ENCODE results near the gene TNIK.
"Not testable (repeated sequence)": the region's sequence is repeated elsewhere in the genome, so short reads cannot be mapped to it uniquely, and the experiment has no call there.

The TNIK gene

DNA sequence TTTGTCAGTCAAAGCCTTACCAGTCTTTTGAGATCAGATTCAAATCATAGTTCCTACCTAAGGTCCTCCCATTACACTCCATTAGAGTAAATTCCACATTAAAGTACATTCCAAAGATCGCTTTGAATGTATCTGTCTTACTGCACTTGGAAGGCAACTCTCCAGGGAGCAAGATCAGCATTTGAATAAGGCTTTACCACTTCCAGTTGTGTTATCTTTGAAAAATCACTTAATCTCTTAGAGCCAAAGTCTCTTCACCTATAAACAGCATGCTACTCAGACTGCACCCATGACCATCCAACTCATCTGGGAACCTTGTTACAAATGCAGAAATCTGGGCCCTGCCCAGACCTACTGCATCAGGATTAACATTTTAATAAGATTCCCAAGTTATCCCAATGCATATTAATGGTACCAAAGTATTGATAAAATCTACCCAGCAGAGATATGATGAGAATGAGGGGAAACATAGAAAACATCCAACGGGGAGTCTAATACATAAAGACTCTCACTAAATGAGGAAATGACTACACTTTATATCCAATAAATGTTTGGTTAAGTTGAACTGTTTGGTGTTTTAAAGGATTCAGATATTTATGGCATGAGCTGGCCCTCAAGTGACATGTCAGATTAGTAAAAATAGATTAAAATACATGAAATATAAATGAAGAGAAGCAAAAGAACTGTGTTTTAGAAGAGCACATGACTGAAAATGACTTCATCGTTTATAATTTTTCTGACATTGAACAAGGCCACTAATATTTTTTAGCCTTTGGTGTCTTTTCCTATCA lies 75.9 kb downstream of the TNIK start:
- Histone ChIP-seq H3K4me1 (ENCODE audit: control insufficient read depth, insufficient read depth, low read depth, low read length) (peaks cover 9% of the 10 kb centered on the region), H2BK5ac (ENCODE audit: low read depth, low read length, poor library complexity, severe bottlenecking) (no peak overlapping the region), H2AK5ac (ENCODE audit: low read length, severe bottlenecking) (no peak overlapping the region), H4K91ac (ENCODE audit: low read length) (no peak overlapping the region), H2BK15ac (ENCODE audit: low read depth, poor library complexity, severe bottlenecking) (no peak overlapping the region), H3K9me3 (ENCODE audit: control insufficient read depth, low read length) (no peaks in the 10 kb centered on the region), H2AFZ (ENCODE audit: low read depth, low read length) (no peak overlapping the region), H3K18ac (ENCODE audit: low read depth in 1 of 2, low read length in 2 of 2) (no peak overlapping the region), H3K79me1 (replicated peaks; ENCODE audit: low read length, poor library complexity, severe bottlenecking) (peaks cover 26% of the 10 kb centered on the region), H3K9ac (ENCODE audit: low read length) (no peak overlapping the region), H3K14ac (ENCODE audit: low read length in 2 of 2) (no peak overlapping the region), H3K4ac (ENCODE audit: low read depth in 1 of 2, low read length in 2 of 2) (no peak overlapping the region), H3K4me2 (ENCODE audit: low read length, poor library complexity, severe bottlenecking) (no peak overlapping the region), H2BK12ac (ENCODE audit: low read length in 2 of 2) (no peak overlapping the region), H3K4me3 (ENCODE audit: insufficient read depth in 1 of 2, low read depth in 1 of 2, low read length in 2 of 2) (no peak overlapping the region), H4K8ac (ENCODE audit: low read length) (no peak overlapping the region), H3K36me3 (ENCODE audit: control insufficient read depth in 1 of 2, insufficient read depth in 2 of 2, low read depth in 1 of 2, low read length in 2 of 2) (no peaks in the 10 kb centered on the region), H3K27me3 (ENCODE audit: control insufficient read depth in 1 of 2, insufficient read depth in 1 of 2, low read length in 2 of 2) (no peaks in the 10 kb centered on the region), H3K23ac (ENCODE audit: low read length in 2 of 2) (no peak overlapping the region), H2BK120ac (ENCODE audit: low read depth, low read length) (no peak overlapping the region), H3K27ac (ENCODE audit: low read length, poor library complexity, severe bottlenecking) (no peak overlapping the region)
- DNase-seq, result peak; percentile 35
- 47% methylated on average over 1 of the region's 3 CpGs for WGBS

GRCh38 chr3:171383206-171384018 lies 76.8 kb downstream of the TNIK start:
- no peak overlapping the region for H3K27ac ChIP-seq (ENCODE audit: low read length, poor library complexity, severe bottlenecking)
- no peak overlapping the region for H2BK15ac ChIP-seq (ENCODE audit: low read depth, poor library complexity, severe bottlenecking)
- H3K27me3 ChIP-seq (ENCODE audit: control insufficient read depth in 1 of 2, insufficient read depth in 1 of 2, low read length in 2 of 2), result no peaks in the 10 kb centered on the region
- no peak overlapping the region for H3K4me3 ChIP-seq (ENCODE audit: insufficient read depth in 1 of 2, low read depth in 1 of 2, low read length in 2 of 2)
- no peaks in the 10 kb centered on the region for H3K9me3 ChIP-seq (ENCODE audit: control insufficient read depth, low read length)
- peak; percentile 47 for DNase-seq
- peak overlapping the region; percentile 68 to 87 for H2BK12ac ChIP-seq (ENCODE audit: low read length in 2 of 2)
- H3K4ac ChIP-seq (ENCODE audit: low read depth in 1 of 2, low read length in 2 of 2), result no peak overlapping the region
- no peak overlapping the region for H2BK120ac ChIP-seq (ENCODE audit: low read depth, low read length)
- peak overlapping the region in 1 of 2 experiments; percentile 19 for H3K18ac ChIP-seq (ENCODE audit: low read depth in 1 of 2, low read length in 2 of 2)
- no peak overlapping the region for H4K91ac ChIP-seq (ENCODE audit: low read length)
- no peak overlapping the region for H2AFZ ChIP-seq (ENCODE audit: low read depth, low read length)
- no peaks in the 10 kb centered on the region for H3K36me3 ChIP-seq (ENCODE audit: control insufficient read depth in 1 of 2, insufficient read depth in 2 of 2, low read depth in 1 of 2, low read length in 2 of 2)
- no peak overlapping the region for H3K23ac ChIP-seq (ENCODE audit: low read length in 2 of 2)
- peaks cover 24% of the 10 kb centered on the region for H3K79me1 ChIP-seq (replicated peaks; ENCODE audit: low read length, poor library complexity, severe bottlenecking)
- WGBS, result 66% methylated on average over 5 of the region's 5 CpGs
- peak overlapping the region; percentile 22 for H3K9ac ChIP-seq (ENCODE audit: low read length)
- no peak overlapping the region for H2BK5ac ChIP-seq (ENCODE audit: low read depth, low read length, poor library complexity, severe bottlenecking)
- no peak overlapping the region for H3K4me2 ChIP-seq (ENCODE audit: low read length, poor library complexity, severe bottlenecking)
- H2AK5ac ChIP-seq (ENCODE audit: low read length, severe bottlenecking), result peak overlapping the region; percentile 47
- peak overlapping the region; percentile 50 for H4K8ac ChIP-seq (ENCODE audit: low read length)
- no peak overlapping the region for H3K14ac ChIP-seq (ENCODE audit: low read length in 2 of 2)
- peaks cover 9% of the 10 kb centered on the region for H3K4me1 ChIP-seq (ENCODE audit: control insufficient read depth, insufficient read depth, low read depth, low read length)

DNA sequence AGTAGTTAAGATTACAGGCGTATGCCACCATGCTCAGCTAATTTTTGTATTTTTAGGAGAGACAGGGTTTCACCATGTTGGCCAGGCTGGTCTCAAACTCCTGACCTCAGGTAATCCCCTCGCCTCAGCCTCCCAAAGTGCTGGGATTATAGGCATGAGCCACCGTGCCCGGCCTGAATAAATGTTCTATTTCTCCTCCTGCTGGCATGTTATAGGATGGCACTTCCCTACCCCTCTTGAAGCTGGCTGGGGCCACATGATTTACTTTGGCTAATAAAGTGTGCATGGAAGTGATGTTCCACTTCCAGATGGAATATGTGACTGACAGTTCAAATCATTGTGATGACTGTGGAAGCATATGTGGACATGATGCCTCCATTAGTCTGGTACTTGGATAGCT lies 77.9 kb downstream of the TNIK start:
- not testable (repeated sequence) for H2BK12ac ChIP-seq (ENCODE audit: low read length in 2 of 2); H3K9me3 ChIP-seq (ENCODE audit: control insufficient read depth, low read length)

DNA sequence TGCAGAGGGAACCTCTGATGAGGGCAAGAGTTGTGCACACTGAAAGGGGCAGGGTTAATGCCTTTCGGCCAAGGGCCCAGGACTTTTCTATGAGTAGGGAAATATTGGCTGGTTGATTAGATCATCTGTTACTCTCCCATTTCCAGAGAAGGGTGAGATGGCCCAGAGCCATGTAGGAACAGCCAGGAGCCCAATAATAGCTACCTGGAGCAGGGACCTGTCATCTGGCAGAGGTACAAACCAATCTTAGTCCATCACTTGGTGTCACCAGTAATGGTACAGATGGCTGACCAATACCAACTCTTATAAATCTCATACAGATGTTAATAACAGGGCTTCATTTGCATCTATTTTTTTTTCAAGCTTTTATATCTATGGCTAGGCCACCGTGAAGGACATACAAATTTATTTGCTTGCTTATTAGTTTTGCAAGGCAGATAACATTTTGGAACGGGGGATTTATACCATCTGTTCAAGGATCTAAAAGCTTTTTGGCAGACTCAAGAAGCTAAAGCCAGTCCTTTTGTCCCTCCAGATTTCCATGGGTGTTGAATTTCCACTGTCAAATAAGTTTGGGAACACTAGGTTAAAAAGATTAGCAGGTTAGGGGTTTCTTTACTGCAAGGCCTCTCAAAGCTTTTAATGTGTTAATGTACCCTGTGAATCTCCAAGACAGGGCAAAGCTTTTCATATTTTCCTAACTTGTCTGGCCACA lies 79.3 kb downstream of the TNIK start:
- Histone ChIP-seq H3K9me3 (ENCODE audit: control insufficient read depth, low read length) (no peaks in the 10 kb centered on the region), H3K79me1 (replicated peaks; ENCODE audit: low read length, poor library complexity, severe bottlenecking) (peaks cover 33% of the 10 kb centered on the region), H2AFZ (ENCODE audit: low read depth, low read length) (no peak overlapping the region), H3K14ac (ENCODE audit: low read length in 2 of 2) (no peak overlapping the region), H3K23ac (ENCODE audit: low read length in 2 of 2) (no peak overlapping the region), H3K18ac (ENCODE audit: low read depth in 1 of 2, low read length in 2 of 2) (no peak overlapping the region), H3K9ac (ENCODE audit: low read length) (no peak overlapping the region), H3K27me3 (ENCODE audit: control insufficient read depth in 1 of 2, insufficient read depth in 1 of 2, low read length in 2 of 2) (no peaks in the 10 kb centered on the region), H2BK12ac (ENCODE audit: low read length in 2 of 2) (no peak overlapping the region), H3K27ac (ENCODE audit: low read length, poor library complexity, severe bottlenecking) (no peak overlapping the region), H3K36me3 (ENCODE audit: control insufficient read depth in 1 of 2, insufficient read depth in 2 of 2, low read depth in 1 of 2, low read length in 2 of 2) (no peaks in the 10 kb centered on the region), H4K8ac (ENCODE audit: low read length) (no peak overlapping the region), H3K4me2 (ENCODE audit: low read length, poor library complexity, severe bottlenecking) (no peak overlapping the region), H2BK15ac (ENCODE audit: low read depth, poor library complexity, severe bottlenecking) (no peak overlapping the region), H2BK120ac (ENCODE audit: low read depth, low read length) (no peak overlapping the region), H2AK5ac (ENCODE audit: low read length, severe bottlenecking) (peak overlapping the region; percentile 56), H3K4me3 (ENCODE audit: insufficient read depth in 1 of 2, low read depth in 1 of 2, low read length in 2 of 2) (no peak overlapping the region), H4K91ac (ENCODE audit: low read length) (no peak overlapping the region), H3K4ac (ENCODE audit: low read depth in 1 of 2, low read length in 2 of 2) (no peak overlapping the region), H2BK5ac (ENCODE audit: low read depth, low read length, poor library complexity, severe bottlenecking) (no peak overlapping the region), H3K4me1 (ENCODE audit: control insufficient read depth, insufficient read depth, low read depth, low read length) (peaks cover 12% of the 10 kb centered on the region)
- WGBS, result 75% methylated on average over 3 of the region's 3 CpGs
- DNase-seq, result peak; percentile 19

More for the DNA sequence above, 77.9 kb downstream of the TNIK start:
- H3K4me2 ChIP-seq (ENCODE audit: low read length, poor library complexity, severe bottlenecking); H4K8ac ChIP-seq (ENCODE audit: low read length); H3K14ac ChIP-seq (ENCODE audit: low read length in 2 of 2); H3K27ac ChIP-seq (ENCODE audit: low read length, poor library complexity, severe bottlenecking); H2AK5ac ChIP-seq (ENCODE audit: low read length, severe bottlenecking); H3K36me3 ChIP-seq (ENCODE audit: control insufficient read depth in 1 of 2, insufficient read depth in 2 of 2, low read depth in 1 of 2, low read length in 2 of 2); H2BK5ac ChIP-seq (ENCODE audit: low read depth, low read length, poor library complexity, severe bottlenecking); H3K4ac ChIP-seq (ENCODE audit: low read depth in 1 of 2, low read length in 2 of 2); H4K91ac ChIP-seq (ENCODE audit: low read length); H3K9ac ChIP-seq (ENCODE audit: low read length); DNase-seq; H2BK120ac ChIP-seq (ENCODE audit: low read depth, low read length); H3K4me1 ChIP-seq (ENCODE audit: control insufficient read depth, insufficient read depth, low read depth, low read length); H3K23ac ChIP-seq (ENCODE audit: low read length in 2 of 2); H3K18ac ChIP-seq (ENCODE audit: low read depth in 1 of 2, low read length in 2 of 2); H2BK15ac ChIP-seq (ENCODE audit: low read depth, poor library complexity, severe bottlenecking); H3K4me3 ChIP-seq (ENCODE audit: insufficient read depth in 1 of 2, low read depth in 1 of 2, low read length in 2 of 2); H3K27me3 ChIP-seq (ENCODE audit: control insufficient read depth in 1 of 2, insufficient read depth in 1 of 2, low read length in 2 of 2); H2AFZ ChIP-seq (ENCODE audit: low read depth, low read length): not testable (repeated sequence)
- 99% methylated on average over 4 of the region's 4 CpGs for WGBS
- H3K79me1 ChIP-seq (replicated peaks; ENCODE audit: low read length, poor library complexity, severe bottlenecking), result peaks cover 28% of the 10 kb centered on the region
